Breast epithelium (tissue), 3 donors: ENCODE measurements around the gene CSNK2A1.

Source experiments
- POLR2A ChIP-seq: fragments of 450-650 bp; IDR thresholded peaks from one replicate; pipeline ENCODE4 v1.6.1; 2016; ENCODE audit warnings: antibody characterized with exemption, mild to moderate bottlenecking, moderate library complexity
- POLR2AphosphoS5 ChIP-seq, 3 donors: sonication (generic); formaldehyde crosslinking; IDR thresholded peaks; one replicate each; pipeline ENCODE4 v1.6.1; 2017; ENCODE audit warnings: antibody characterized with exemption in 3 of 3
- TF ChIP-seq, protein P1 (sequence below), 3 donors: fragments of 450-650 bp; IDR thresholded peaks; one replicate each; pipeline ENCODE4 v1.5.1; 2016 to 2017; ENCODE audit warnings: antibody characterized with exemption in 3 of 3, mild to moderate bottlenecking in 3 of 3, moderate library complexity in 3 of 3

DNA sequence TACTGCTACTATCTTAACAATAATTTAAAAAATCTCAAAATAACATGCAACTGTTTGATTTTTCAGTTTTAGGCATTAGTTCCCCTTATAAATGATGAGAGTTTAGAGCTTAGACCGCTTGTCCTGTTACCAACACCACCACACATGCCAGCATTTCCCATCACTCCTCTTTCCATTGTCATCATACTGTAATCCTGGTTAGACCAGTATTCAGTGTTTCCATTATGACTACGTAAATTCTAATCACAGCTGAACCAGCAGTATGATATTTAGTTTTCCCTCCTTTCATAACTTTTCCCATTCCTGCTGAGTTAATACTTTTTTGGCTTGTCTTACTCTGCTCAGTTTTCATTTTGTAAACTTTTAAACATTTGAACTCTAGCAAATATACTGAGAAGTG, 69.0 kb downstream of the CSNK2A1 start:
- TF ChIP-seq, protein P1, sequence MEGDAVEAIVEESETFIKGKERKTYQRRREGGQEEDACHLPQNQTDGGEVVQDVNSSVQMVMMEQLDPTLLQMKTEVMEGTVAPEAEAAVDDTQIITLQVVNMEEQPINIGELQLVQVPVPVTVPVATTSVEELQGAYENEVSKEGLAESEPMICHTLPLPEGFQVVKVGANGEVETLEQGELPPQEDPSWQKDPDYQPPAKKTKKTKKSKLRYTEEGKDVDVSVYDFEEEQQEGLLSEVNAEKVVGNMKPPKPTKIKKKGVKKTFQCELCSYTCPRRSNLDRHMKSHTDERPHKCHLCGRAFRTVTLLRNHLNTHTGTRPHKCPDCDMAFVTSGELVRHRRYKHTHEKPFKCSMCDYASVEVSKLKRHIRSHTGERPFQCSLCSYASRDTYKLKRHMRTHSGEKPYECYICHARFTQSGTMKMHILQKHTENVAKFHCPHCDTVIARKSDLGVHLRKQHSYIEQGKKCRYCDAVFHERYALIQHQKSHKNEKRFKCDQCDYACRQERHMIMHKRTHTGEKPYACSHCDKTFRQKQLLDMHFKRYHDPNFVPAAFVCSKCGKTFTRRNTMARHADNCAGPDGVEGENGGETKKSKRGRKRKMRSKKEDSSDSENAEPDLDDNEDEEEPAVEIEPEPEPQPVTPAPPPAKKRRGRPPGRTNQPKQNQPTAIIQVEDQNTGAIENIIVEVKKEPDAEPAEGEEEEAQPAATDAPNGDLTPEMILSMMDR (IDR thresholded peaks at IDR 0.05) = no peak
- TF ChIP-seq POLR2A (no peak), POLR2AphosphoS5 (IDR thresholded peaks at IDR 0.05) (no peak)
